Measurements from ENCODE around the gene POLR2I.

DNA sequence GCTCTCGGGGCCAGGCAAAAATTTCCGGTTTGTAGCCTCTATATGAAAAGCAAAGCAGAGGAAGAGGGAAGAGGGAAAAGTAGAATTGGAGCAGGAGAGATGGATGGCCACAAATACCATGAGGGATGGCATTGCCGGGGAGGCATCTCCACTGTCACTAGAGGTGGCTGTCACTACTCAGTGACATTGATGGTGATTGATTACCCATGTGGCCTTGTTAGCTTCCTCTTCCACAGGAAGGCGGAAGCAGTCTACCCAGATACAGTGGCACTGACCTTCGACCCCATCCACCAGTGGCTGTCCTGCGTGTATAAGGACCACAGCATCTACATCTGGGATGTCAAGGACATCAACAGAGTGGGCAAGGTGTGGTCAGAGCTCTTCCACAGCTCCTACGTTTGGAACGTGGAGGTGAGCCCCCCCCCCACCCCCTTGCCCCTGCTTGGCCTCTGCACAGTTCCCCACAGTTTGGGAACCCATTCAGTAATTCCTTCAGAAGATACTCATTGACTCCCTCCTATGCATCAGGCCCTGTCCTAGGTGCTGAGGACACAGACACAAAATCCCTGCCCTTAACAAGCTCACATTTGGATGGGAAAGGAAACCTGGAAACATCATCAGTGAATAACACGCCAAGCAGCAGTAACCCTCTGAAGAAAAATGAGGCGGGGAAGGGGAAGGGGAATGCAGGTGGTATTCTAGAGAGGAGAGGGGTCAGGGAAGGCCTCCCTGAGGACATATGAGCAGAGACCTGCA is 41.4 kb downstream of the POLR2I start:
- no peak for TF ChIP-seq POLR2A (IDR thresholded peaks at IDR 0.05; ENCODE audit: low read length)
- no peak for TF ChIP-seq GATA1 (IDR thresholded peaks at IDR 0.05; ENCODE audit: low read depth, low read length)
